RPMI8226 (cell line): Measurements from ENCODE around the gene PLSCR2.
"Not testable (repeated sequence)": the region's sequence is repeated elsewhere in the genome, so short reads cannot be mapped to it uniquely, and the experiment has no call there.

Experiments used
- DNase-seq: peaks from one replicate; pipeline ENCODE4 v3.0.0-alpha.2; 2015

PLSCR2 gene

GRCh38 chr3:146469150-146470017 is at the start of gene PLSCR2:
TSS of gene PLSCR2 (minus strand) at chr3:146469561. CDS start at chr3:146459904, 9,657 bp downstream.
- peak; percentile 68 for DNase-seq

GRCh38 chr3:146517684-146518435 is 48.5 kb upstream of the PLSCR2 start:
- DNase-seq: no peak

- no peak for DNase-seq
Observed at GRCh38 chr3:146513386-146514051, 44.2 kb upstream of the PLSCR2 start.

- DNase-seq: no peak
Observed at GRCh38 chr3:146511402-146512134, 42.2 kb upstream of the PLSCR2 start.

GRCh38 chr3:146507331-146508120 is 38.2 kb upstream of the PLSCR2 start:
- DNase-seq: no peak

- DNase-seq: no peak
Observed at GRCh38 chr3:146505516-146505915, 36.2 kb upstream of the PLSCR2 start.

- no peak for DNase-seq
Observed at GRCh38 chr3:146504498-146505197, 35.3 kb upstream of the PLSCR2 start.

- peak; percentile 49 for DNase-seq
Observed at GRCh38 chr3:146503461-146504202, 34.3 kb upstream of the PLSCR2 start.

GRCh38 chr3:146502887-146503460 is 33.6 kb upstream of the PLSCR2 start:
- DNase-seq: no peak

GRCh38 chr3:146501752-146502151 is 32.4 kb upstream of the PLSCR2 start:
- no peak for DNase-seq

GRCh38 chr3:146499701-146500100 is 30.3 kb upstream of the PLSCR2 start:
- DNase-seq: no peak

GRCh38 chr3:146498002-146498736 is 28.8 kb upstream of the PLSCR2 start:
- no peak for DNase-seq

GRCh38 chr3:146497145-146497843 is 27.9 kb upstream of the PLSCR2 start:
- not testable (repeated sequence) for DNase-seq

GRCh38 chr3:146496726-146497125 is 27.4 kb upstream of the PLSCR2 start:
- no peak for DNase-seq

- DNase-seq: no peak
Observed at GRCh38 chr3:146496251-146496650, 26.9 kb upstream of the PLSCR2 start.

GRCh38 chr3:146493761-146494160 is 24.4 kb upstream of the PLSCR2 start:
- no peak for DNase-seq

GRCh38 chr3:146493221-146493620 is 23.9 kb upstream of the PLSCR2 start:
- DNase-seq: no peak

GRCh38 chr3:146491303-146491702 is 21.9 kb upstream of the PLSCR2 start:
- no peak for DNase-seq

GRCh38 chr3:146485297-146485696 is 15.9 kb upstream of the PLSCR2 start:
- DNase-seq: no peak
